Fibroblast of skin of right quadriceps (primary cell): ENCODE measurements around the gene PTDSS2.

Experiments
- DNase-seq: peaks from one replicate; pipeline ENCODE4 v3.0.0-alpha.2; 2013

The PTDSS2 gene

GRCh38 chr11:533586-534395 lies 83.7 kb downstream of the PTDSS2 start:
- no peak for DNase-seq

GRCh38 chr11:534396-535209 lies 84.5 kb downstream of the PTDSS2 start:
- DNase-seq = no peak

- no peak for DNase-seq
These were observed 85.1 kb downstream of the PTDSS2 start for GRCh38 chr11:535210-535518.

GRCh38 chr11:535519-536454 lies 85.7 kb downstream of the PTDSS2 start, which contains the start of gene HRAS:
Gene HRAS, minus strand, starts transcription at chr11:535576.
- peak; percentile 94 for DNase-seq

- peak; percentile 79 for DNase-seq
These were observed 87.0 kb downstream of the PTDSS2 start, which contains the start of gene LRRC56 for GRCh38 chr11:536841-537621. Gene LRRC56, plus strand, starts transcription at chr11:537527. Its CDS starts 3,158 bp downstream, at chr11:540685.

GRCh38 chr11:537622-538430 lies 87.7 kb downstream of the PTDSS2 start:
- DNase-seq = no peak

GRCh38 chr11:538431-539051 lies 88.5 kb downstream of the PTDSS2 start:
- DNase-seq = no peak

GRCh38 chr11:539971-540481 lies 89.9 kb downstream of the PTDSS2 start:
- DNase-seq = no peak
